Activated naive CD4-positive, alpha-beta T cell treated with anti-CD3 and anti-CD28 coated beads for 36 hours (primary cell): ENCODE results near the gene DSCAML1. TPM values are rescaled to one million over a fixed set of nuclear protein-coding genes. Genes with fewer than 3 reads are reported as not detected.

ENCODE experiments used
- CTCF ChIA-PET: fragments of 350-600 bp; sonication (Branson Sonifier 250); formaldehyde crosslinking; loops from one replicate; lab custom pipeline; 2021; ENCODE audit warnings: antibody characterized with exemption; lab: Charles Lee
- DNase-seq: peaks from one replicate; pipeline ENCODE4 v3.0.0-alpha.2; 2020
- H3K27ac Mint-ChIP-seq: one replicate; pipeline ENCODE4 v1.8.0; 2021; ENCODE audit warnings: mild to moderate bottlenecking, mixed read lengths
- H3K27me3 Mint-ChIP-seq: one replicate; pipeline ENCODE4 v1.8.0; 2021; ENCODE audit warnings: low read depth, mixed read lengths
- H3K36me3 Mint-ChIP-seq: one replicate; pipeline ENCODE4 v1.8.0; 2021; ENCODE audit warnings: low read depth, mixed read lengths
- H3K4me1 Mint-ChIP-seq: one replicate; pipeline ENCODE4 v1.8.0; 2021; ENCODE audit warnings: low read depth, mixed read lengths
- H3K4me3 Mint-ChIP-seq: one replicate; pipeline ENCODE4 v1.8.0; 2021; ENCODE audit warnings: mild to moderate bottlenecking, moderate library complexity, mixed read lengths
- H3K9me3 Mint-ChIP-seq: one replicate; pipeline ENCODE4 v1.8.0; 2021; ENCODE audit warnings: mixed read lengths
- intact Hi-C: fragments of 100-400 bp; cut with micrococcal nuclease; formaldehyde crosslinking; loops from one replicate; pipeline ENCODE4 v1.15.1; 2023
- total RNA-seq, 2 experiments: library from RNA; stranded (reverse); gene quantifications; one replicate each; pipeline ENCODE4 v1.2.3, GENCODE V29; 2021

The DSCAML1 gene
- total RNA-seq, 2 experiments from 2014 or later = 0.17 to 0.30 TPM

DNA sequence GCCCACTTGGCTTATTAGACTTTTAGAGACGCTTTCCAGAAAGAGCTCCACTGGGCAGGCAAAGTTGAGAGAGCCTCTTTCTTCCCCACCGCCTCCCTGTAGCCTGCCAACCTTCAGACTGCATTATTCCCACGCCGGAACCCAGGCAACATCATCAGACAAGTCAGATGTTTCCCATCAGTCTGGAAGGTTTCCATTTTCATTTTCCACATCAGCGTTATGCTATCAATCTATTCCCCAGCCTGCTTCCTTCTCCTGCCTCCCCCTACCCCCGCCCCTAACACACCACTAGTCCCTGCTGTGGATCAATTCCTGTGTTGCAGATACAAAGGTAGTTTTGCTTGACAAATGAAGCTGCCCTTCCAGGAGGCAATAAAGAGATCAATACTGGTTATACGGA, 184.8 kb downstream of the DSCAML1 start:
- Mint-ChIP-seq H3K9me3 (no peaks in the 10 kb centered on the region), H3K4me3 (no peak overlapping the region), H3K36me3 (no peaks in the 10 kb centered on the region), H3K27me3 (peaks cover 8% of the 10 kb centered on the region), H3K27ac (no peak overlapping the region), H3K4me1 (peaks cover 6% of the 10 kb centered on the region)
- intact Hi-C loops = no loop called here
- no peak for DNase-seq
- CTCF ChIA-PET = no interaction called here

DNA sequence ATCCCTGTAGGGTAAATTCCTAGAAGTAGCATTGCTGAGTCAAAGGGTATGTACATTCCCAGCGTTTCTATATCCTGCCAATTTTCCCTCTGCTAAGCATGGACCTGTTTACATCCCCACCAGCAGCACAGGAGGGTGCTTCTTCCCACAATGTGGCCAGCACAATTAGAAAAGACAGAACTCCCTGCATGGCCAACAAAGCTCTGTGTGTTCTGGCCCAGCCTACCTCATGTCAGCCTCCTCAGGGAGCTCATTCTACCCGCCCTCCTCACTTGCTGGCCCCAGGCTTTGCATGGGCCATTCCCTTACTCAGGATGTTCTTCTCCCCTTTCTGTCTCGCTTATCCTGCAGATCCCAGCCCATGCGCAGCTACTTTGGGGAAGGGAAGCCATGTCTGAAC, 186.1 kb downstream of the DSCAML1 start:
- H3K36me3 Mint-ChIP-seq = no peaks in the 10 kb centered on the region
- no peak overlapping the region for H3K27ac Mint-ChIP-seq
- peaks cover 2% of the 10 kb centered on the region for H3K27me3 Mint-ChIP-seq
- intact Hi-C loops = no loop called here
- no peak overlapping the region for H3K4me3 Mint-ChIP-seq
- DNase-seq = no peak
- H3K4me1 Mint-ChIP-seq = peaks cover 14% of the 10 kb centered on the region
- H3K9me3 Mint-ChIP-seq = no peaks in the 10 kb centered on the region
- CTCF ChIA-PET = interaction anchor here (1.3 kb wide), 1 partner anchor 11 kb away, joined by 7 read pairs; no protein-coding TSS in a partner anchor

DNA sequence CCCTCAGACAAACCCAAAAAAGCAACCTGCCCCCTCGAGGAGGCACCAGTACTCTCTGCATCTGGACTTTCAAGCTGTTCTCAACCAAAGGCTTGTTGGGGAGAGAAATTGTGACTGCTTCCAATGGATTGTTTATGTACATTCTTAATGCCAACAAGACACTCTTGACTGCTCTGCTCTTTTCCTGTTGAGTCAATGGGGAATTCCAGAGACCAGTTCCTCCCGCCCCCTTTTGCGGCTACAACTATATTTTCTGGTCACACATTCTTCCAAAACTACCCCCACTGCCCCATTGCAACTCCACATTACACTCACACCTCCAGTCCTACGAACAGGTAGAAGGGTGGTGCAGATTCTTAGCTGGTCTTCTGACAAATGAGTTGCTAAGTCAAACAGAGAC, 187.0 kb downstream of the DSCAML1 start:
- no peak overlapping the region for H3K27ac Mint-ChIP-seq
- peaks cover 14% of the 10 kb centered on the region for H3K4me1 Mint-ChIP-seq
- intact Hi-C loops = no loop called here
- DNase-seq = peak; percentile 40
- peaks cover 2% of the 10 kb centered on the region for H3K27me3 Mint-ChIP-seq
- no peaks in the 10 kb centered on the region for H3K9me3 Mint-ChIP-seq
- no peak overlapping the region for H3K4me3 Mint-ChIP-seq
- CTCF ChIA-PET = no interaction called here
- no peaks in the 10 kb centered on the region for H3K36me3 Mint-ChIP-seq

GRCh38 chr11:117607449-117607848, 189.6 kb downstream of the DSCAML1 start:
- no peak for DNase-seq
- no peaks in the 10 kb centered on the region for H3K36me3 Mint-ChIP-seq
- H3K27ac Mint-ChIP-seq = no peak overlapping the region
- CTCF ChIA-PET = interaction anchor here (0.6 kb wide), 1 partner anchor 123 kb away, joined by 3 read pairs; no protein-coding TSS in a partner anchor
- intact Hi-C loops = no loop called here
- H3K4me1 Mint-ChIP-seq = peaks cover 14% of the 10 kb centered on the region
- no peaks in the 10 kb centered on the region for H3K27me3 Mint-ChIP-seq
- no peaks in the 10 kb centered on the region for H3K9me3 Mint-ChIP-seq
- no peak overlapping the region for H3K4me3 Mint-ChIP-seq

DNA sequence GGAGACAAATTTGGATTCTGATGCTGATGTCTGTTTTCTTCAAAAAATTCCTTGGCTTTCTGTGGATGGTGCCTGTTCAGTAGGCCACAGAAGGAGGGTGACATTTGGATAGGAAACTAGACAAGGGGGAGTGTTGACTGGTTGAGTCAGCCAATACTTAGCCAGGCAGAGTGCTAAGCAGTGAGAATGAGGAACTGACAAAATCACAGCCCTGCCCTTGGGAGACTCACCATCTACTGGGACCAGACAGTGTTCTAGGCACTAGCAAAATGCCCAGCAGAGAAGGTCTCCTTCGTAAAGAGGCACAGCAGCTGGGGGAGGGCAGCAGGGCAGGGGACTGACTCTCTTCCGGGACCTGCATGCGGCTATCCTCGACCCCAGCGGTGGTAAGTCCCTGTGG, 190.2 kb downstream of the DSCAML1 start:
- no peak for DNase-seq
- H3K27me3 Mint-ChIP-seq = no peaks in the 10 kb centered on the region
- no peaks in the 10 kb centered on the region for H3K36me3 Mint-ChIP-seq
- intact Hi-C loops = no loop called here
- no peaks in the 10 kb centered on the region for H3K9me3 Mint-ChIP-seq
- no peak overlapping the region for H3K27ac Mint-ChIP-seq
- H3K4me3 Mint-ChIP-seq = no peak overlapping the region
- CTCF ChIA-PET = interaction anchor here (0.9 kb wide), 1 partner anchor 181 kb away, joined by 3 read pairs; no protein-coding TSS in a partner anchor
- H3K4me1 Mint-ChIP-seq = peaks cover 14% of the 10 kb centered on the region

- no peak overlapping the region for H3K4me3 Mint-ChIP-seq
- intact Hi-C loops = no loop called here
- H3K4me1 Mint-ChIP-seq = peaks cover 14% of the 10 kb centered on the region
- H3K27me3 Mint-ChIP-seq = no peaks in the 10 kb centered on the region
- no peaks in the 10 kb centered on the region for H3K9me3 Mint-ChIP-seq
- H3K27ac Mint-ChIP-seq = no peak overlapping the region
- H3K36me3 Mint-ChIP-seq = no peaks in the 10 kb centered on the region
- CTCF ChIA-PET = interaction anchor here (0.9 kb wide), 1 partner anchor 180 kb away, joined by 3 read pairs; no protein-coding TSS in a partner anchor
- DNase-seq = peak; percentile 12
Observed at GRCh38 chr11:117606211-117606610, 190.8 kb downstream of the DSCAML1 start.

GRCh38 chr11:117605331-117605730, 191.7 kb downstream of the DSCAML1 start:
- Mint-ChIP-seq H3K4me1 (peaks cover 14% of the 10 kb centered on the region), H3K27ac (no peak overlapping the region), H3K9me3 (no peaks in the 10 kb centered on the region), H3K4me3 (no peak overlapping the region), H3K36me3 (no peaks in the 10 kb centered on the region), H3K27me3 (no peaks in the 10 kb centered on the region)
- DNase-seq = no peak
- CTCF ChIA-PET = no interaction called here
- intact Hi-C loops = no loop called here

- H3K4me3 Mint-ChIP-seq = no peak overlapping the region
- CTCF ChIA-PET = no interaction called here
- intact Hi-C loops = no loop called here
- H3K27me3 Mint-ChIP-seq = peaks cover 4% of the 10 kb centered on the region
- DNase-seq = no peak
- no peaks in the 10 kb centered on the region for H3K36me3 Mint-ChIP-seq
- no peaks in the 10 kb centered on the region for H3K9me3 Mint-ChIP-seq
- peaks cover 8% of the 10 kb centered on the region for H3K4me1 Mint-ChIP-seq
- H3K27ac Mint-ChIP-seq = no peak overlapping the region
Observed at GRCh38 chr11:117604336-117604995, 192.6 kb downstream of the DSCAML1 start.

DNA sequence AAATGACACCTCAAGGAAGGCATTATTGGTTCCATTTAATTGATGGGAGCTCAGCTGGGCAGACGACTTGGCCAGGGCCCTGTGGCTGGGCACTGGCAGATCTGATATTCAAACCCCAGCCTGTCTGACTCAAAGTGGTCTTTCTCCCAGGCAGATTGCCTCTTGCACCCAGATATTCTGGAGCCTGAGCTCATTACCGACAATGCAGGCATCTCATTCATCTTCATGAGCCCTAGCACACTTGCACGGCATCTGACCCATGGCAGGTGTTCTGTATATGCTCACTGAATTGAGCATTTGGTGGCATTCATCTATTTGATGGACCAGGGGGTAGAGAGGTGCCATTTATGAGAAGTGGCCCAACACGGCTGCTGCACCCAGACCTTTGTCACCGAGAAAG, 193.1 kb downstream of the DSCAML1 start:
- H3K27ac Mint-ChIP-seq = no peak overlapping the region
- CTCF ChIA-PET = no interaction called here
- intact Hi-C loops = no loop called here

GRCh38 chr11:117601006-117601708, 195.9 kb downstream of the DSCAML1 start:
- Mint-ChIP-seq H3K27ac (no peak overlapping the region), H3K27me3 (peaks cover 14% of the 10 kb centered on the region), H3K36me3 (no peaks in the 10 kb centered on the region), H3K4me1 (peaks cover 2% of the 10 kb centered on the region), H3K4me3 (no peak overlapping the region), H3K9me3 (no peaks in the 10 kb centered on the region)
- DNase-seq = no peak
- CTCF ChIA-PET = interaction anchor here (1.3 kb wide), 1 partner anchor 19 kb away, joined by 5 read pairs; no protein-coding TSS in a partner anchor
- intact Hi-C loops = no loop called here

More for the DNA sequence above, 193.1 kb downstream of the DSCAML1 start:
- no peak overlapping the region for H3K4me3 Mint-ChIP-seq
- peaks cover 7% of the 10 kb centered on the region for H3K27me3 Mint-ChIP-seq
- DNase-seq = no peak
- H3K4me1 Mint-ChIP-seq = peaks cover 8% of the 10 kb centered on the region
- H3K9me3 Mint-ChIP-seq = no peaks in the 10 kb centered on the region
- H3K36me3 Mint-ChIP-seq = no peaks in the 10 kb centered on the region

- intact Hi-C loops = no loop called here
- H3K4me1 Mint-ChIP-seq = no peaks in the 10 kb centered on the region
- DNase-seq = no peak
- peaks cover 15% of the 10 kb centered on the region for H3K27me3 Mint-ChIP-seq
- no peak overlapping the region for H3K4me3 Mint-ChIP-seq
- no peaks in the 10 kb centered on the region for H3K9me3 Mint-ChIP-seq
- CTCF ChIA-PET = interaction anchor here (1.3 kb wide), 1 partner anchor 20 kb away, joined by 5 read pairs; no protein-coding TSS in a partner anchor
- no peak overlapping the region for H3K27ac Mint-ChIP-seq
- no peaks in the 10 kb centered on the region for H3K36me3 Mint-ChIP-seq
Observed at GRCh38 chr11:117600234-117600783, 196.7 kb downstream of the DSCAML1 start.

- Mint-ChIP-seq H3K9me3 (no peaks in the 10 kb centered on the region), H3K27ac (no peak overlapping the region), H3K36me3 (no peaks in the 10 kb centered on the region), H3K4me1 (no peaks in the 10 kb centered on the region), H3K4me3 (no peak overlapping the region), H3K27me3 (peaks cover 15% of the 10 kb centered on the region)
- CTCF ChIA-PET = interaction anchor here (0.6 kb wide), 1 partner anchor 100 kb away, joined by 4 read pairs; no protein-coding TSS in a partner anchor
- intact Hi-C loops = no loop called here
- peak; percentile 76 for DNase-seq
Observed at GRCh38 chr11:117597071-117597470, 199.9 kb downstream of the DSCAML1 start.
